ENCODE data around the gene SURF2.

DNA sequence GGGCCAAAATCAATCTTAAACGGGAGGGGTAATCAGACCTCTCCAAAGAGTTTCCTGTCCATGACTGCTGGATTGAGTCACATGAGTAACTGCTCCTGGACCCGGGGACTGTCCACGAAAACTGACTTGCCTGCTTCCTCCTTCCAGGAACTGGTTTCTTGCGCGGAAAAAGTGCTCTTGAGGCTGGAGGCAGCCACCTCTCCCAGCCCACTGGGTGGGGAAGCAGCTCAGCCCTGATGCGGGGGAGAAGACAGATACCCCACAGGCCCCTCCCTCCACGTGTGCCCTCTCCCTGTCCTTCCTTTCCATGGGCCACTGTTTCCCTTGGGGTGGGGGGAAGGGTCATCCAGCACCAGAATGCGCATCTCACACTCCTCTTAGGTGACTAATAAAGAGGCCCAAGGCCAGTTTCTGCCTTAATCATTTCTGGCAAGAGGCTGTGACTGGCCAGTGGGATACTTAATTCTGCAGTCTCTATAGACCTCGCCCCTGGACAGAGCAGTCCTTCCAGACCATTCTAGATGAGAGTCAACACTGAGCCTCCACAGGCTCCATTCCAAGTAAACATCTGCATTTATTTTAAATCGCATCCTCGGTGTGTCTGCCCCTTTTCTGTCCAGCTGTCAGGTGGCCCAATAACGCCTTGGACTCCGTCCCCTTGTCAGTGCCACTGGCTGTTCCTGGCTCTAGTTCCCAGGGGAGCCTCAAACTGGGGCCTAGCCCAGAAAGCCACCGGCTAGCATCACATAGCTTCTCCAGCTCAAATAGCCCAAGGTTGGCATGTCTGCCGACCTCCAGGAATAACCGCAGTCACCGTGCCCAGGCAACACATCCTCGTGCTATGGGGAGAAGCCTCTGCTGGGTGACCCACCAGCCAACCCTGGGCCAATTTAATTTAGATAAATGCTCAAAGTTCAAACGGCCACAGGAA, 49.4 kb downstream of the SURF2 start:
- TF ChIP-seq EZH2 (IDR thresholded peaks at IDR 0.05) (no peak), POLR2AphosphoS5 (IDR thresholded peaks at IDR 0.05; ENCODE audit: borderline replicate concordance, low read depth, low read length) (no peak), FOXP2 (optimal IDR thresholded peaks at IDR 0.05; ENCODE audit: control extremely low read depth, extremely low read length, insufficient read depth) (no peak)
